ENCODE data around the gene CRLF1.
"Not testable (repeated sequence)": the region's sequence is repeated elsewhere in the genome, so short reads cannot be mapped to it uniquely, and the experiment has no call there.

Gene CRLF1

DNA sequence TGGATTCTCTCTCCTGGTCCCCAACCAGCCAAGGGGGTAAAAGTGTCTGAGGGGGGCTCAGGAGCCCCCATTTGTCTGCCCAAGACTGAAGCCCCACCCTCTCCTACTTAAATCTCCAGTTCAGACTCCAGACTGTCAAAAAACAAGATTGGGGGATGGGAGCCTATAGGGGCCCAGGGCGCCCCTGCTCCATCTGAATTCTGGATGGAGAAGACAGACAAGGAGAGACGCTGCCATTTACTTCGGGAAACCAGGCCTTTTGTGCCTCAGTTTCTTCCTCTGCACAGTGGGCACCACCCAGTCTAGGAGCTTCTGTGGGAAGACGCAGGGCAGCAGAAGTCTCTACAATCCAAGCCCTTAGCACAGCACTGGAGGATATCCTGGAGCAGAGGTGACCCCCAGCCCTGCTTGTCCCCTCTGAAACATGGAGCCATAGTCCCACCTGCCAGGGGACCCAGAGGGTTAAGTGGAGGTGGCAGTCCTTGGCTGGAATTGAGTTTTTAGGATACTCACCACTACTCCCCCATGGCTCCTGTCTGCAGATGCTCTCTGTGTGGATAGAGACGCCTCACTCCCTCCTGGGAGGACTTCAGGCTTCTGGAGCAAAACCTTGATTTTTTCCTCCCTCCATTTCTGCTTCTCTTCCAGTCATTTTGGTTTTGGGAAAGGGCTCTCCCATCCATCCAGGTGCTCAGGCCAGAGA is 1.7 kb upstream of the CRLF1 start:
- DNase-seq: no peak

DNA sequence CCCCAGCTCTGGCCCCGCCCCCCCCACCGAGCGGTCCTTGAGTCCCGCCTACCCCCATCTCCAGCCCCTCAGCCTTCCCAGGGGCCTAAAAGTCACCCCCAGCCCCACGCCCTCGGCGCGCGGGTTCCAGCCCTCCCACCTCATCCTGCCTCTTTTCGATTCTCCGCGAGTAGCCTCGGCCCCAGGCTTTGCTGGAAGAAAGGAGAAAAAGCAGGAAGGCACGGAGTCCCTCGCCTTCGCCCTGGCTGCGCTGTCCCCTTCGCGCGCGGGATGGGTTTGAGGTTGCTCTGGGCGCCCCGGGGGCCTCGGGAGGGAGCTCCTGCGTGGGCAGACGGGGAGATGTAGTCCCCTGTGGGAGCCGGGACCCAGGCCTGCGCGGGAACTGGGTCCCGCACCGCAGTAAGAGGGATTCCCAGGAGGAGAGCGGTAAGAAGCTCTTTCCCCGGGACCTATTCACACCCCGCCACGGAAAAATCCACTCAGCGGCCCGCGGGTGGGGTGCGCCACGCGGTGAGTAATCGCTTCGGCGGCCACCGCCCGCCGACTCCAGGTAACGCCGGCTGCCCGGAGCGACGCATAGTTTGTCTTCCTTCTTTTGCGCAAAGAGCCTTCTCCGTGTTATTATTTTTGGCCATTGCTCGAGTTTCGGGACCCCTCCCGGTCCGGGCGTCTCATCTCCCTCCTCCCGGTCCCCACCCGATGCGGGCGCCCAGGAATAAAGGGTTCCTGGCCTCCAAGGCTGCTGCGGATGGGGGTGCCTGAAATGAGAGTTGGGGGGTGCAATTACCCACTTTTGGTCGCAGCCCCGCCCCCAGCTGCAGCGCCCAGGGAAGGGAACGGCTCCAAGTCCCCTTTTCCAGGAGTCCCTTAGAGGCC is 865 bp upstream of the CRLF1 start:
- no peak for DNase-seq

DNA sequence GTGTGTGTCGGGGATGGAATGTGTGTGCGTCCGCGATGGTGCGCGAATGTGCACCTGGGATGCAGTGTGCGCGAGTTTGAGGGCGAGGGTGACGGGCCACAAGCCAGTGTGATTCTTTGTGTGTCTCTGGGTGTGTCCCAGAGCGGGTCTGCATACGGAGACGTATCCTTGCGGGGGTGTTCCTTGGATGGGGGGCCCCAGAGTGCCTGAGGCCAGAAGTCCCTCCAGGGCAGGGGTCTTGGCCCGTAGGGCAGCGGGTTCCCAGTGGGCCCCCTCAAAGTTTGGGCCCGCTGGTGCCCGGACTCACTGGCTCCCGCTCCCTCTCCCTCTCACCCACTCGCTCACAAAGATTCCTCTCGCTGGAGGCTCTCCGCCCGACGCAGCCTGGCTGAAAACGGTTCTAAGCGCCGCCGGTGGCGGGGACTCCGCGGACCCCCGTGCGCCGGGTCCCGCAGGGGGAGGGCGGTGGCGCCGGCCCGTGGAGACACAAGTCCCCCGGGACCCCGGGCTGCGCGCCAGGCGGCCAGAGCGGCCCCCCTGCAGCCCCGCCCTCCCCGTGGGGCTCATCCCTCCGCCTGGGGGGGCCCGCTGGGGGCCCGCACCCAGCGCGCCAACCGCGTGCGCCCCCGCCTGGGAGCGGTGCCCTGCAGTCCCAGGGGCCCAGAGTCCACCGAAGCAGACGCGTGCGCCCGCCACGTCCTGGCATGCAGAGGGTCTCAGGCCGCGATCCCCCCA is 886 bp downstream of the CRLF1 start:
- DNase-seq: no peak

DNA sequence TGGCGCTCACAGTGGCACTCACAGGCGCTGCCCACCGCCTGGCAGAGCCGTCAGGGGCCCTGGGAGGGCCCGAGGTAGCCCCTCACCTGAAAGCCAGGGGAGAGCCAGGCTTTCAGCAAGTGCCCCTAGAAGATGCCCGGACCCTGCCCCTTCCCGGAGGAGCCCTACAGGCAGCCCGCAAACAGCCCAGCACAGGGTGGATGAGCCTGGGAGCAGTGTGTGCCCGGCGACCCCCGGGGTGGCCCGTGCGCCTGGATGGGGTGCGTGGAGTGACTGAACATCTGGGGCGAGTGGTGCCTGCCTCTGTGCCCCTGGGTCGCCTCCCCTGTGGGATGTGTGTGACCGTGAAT is 1.4 kb downstream of the CRLF1 start:
- DNase-seq: no peak

DNA sequence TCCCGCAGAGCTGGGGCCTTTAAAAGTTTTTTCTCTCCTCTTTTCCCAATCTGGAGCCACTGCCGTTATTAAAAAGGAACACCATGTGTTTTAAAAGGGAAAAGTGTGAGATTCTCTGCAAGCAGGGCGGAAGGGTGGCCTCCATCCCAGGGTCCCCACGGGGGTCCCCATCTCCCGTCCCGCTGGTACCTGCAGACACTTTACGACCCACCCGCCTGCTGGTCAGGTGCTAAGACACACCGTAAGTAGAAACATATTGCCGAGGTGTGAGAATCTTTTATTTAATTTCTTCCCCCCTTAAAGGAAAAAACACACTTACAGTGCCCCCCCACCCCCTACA is 1.8 kb downstream of the CRLF1 start:
- no peak for DNase-seq

DNA sequence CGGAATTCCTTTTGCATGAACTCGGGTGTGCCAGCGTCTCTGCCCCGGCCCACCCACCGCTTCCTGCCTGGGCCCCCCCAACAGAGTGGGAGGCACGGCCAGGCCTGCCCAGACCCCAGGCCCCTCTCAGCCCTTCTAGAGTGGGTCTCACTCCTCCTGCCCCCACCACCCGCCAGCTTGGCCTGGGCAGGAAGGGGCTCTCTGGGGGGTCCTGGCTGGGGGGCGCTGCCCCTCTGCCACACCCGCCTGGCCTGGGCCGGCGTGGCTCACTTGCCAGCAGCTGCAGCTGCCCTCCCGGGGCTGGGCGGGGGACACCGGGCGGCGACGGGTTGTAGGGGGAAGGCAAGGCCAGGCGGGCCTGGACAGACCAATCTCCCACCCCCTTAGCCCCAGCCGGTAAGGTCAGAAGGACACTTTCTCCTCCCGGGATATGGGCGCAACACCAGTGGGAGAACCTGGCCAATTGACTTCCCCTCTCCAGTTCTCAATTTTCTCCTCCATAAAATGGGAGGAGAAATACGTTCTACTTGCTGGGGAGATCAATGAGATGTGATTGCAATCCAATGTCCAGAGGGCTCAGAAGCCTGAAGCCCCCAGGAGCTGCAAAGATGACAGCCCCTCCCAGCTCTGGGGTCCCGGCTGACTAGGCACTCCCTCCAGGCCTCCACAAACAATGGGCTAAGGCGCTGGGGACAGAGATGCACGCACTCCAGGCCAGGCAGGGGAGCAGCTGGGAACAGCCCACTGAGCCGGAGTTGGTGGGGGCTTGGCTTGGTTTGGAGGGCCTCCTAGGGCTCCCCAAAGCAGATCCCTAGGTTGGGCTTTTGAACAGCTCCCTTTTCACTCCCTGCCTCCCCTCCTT is 2.4 kb downstream of the CRLF1 start:
- DNase-seq: no peak

DNA sequence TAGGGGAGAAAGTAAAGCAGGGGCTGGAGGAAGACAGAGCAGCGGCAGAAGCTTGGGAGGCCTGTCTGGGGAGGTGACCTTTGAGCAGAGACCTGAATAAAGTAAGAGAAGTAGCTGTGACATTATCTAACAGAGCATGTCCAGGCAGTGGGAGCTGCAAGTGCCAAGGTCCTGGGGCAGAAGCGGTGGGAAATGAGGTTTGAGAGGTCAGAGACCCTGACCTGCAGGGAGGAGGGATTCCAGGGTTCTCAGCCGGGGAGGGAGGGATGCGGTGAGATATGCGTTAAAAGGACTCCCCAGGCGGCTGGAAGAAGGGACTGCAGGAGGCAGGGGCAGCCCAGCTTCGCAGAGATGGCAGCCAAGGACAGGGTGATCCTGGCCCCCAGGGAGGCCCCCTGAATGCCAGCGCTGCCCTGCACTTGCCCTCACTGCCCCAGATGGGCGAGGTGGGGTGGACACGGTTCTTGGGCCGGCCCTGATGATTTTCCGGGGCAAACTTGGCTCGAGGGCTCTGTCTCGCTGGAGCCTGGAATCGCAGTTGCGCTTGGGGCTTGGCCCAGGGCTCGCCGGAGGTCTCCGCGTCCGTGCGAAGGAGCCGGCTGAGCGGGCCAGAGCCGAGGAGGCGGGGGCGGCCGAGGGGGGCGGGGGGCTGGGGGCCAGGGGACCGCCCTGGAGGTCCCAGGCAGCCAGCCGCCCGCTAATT is 3.2 kb downstream of the CRLF1 start:
- no peak for DNase-seq

DNA sequence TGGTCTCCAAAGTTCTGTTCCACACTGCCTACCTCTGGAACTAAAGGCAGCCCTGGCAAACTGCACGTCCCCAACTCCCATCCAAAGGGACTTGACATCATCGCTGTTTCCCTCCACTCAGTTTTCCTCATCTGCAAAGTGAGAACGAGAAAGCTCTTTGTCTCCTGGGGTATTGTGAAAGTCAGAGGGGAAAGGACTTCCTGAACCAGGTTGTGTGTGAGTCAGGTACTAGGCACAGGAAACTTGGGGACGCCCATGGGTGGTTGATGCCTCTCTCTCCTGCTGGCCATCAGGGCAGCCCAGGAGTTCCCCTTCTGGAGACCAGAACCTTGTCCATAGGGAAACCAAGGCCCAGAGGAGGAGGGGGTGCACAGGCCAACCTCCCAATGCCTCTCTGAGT is 4.7 kb downstream of the CRLF1 start:
- no peak for DNase-seq

DNA sequence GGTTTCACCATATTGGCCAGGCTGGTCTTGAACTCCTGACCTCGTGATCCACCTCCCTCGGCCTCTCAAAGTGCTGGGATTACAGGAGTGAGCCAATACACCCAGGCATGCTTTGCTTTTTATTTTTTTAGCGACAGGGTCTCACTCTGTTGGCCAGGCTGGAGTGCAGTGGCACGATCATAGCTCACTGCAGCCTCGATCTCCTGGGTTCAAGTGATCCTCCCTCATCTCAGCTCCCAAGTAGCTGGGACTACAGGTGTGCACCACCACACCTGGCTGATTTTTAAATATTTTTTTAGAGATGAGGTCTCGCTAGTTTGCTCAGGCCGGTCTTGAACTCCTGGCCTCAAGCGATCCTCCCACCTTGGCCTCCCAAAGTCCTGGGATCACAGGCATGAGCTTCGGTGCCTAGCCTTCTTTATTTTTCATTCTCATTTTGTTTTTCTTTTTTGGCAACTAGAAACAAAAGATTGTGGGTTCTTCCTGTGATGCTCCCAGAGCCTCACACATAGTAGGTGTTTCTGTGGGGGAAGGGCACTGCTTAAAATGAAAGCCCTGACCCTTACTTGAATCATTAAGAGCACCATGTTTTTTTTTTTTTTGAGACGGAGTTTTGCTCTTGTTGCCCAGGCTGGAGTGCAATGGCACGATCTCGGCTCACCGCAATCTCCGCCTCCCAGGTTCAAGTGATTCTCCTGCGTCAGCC is 5.8 kb downstream of the CRLF1 start:
- not testable (repeated sequence) for DNase-seq

DNA sequence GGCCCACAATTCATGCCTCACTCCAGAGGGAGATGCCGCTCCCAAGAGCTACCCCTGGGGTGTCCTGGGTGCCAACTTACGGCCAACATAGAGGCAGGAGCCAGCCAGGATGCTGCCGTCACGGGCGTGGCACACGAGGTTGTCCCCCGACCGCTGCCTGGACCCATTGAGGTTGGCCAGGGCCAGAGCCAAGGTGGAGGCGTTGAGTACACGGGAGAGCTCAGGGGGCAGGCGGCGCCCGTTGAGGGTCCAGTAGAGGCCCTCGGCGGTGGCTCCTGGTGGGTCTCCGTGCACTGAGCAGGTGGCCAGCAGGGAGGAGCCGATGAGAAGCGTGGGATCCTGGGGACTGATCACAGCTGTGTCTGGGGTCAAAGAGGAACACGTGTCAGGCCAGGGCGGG is 7.1 kb downstream of the CRLF1 start:
- no peak for DNase-seq

DNA sequence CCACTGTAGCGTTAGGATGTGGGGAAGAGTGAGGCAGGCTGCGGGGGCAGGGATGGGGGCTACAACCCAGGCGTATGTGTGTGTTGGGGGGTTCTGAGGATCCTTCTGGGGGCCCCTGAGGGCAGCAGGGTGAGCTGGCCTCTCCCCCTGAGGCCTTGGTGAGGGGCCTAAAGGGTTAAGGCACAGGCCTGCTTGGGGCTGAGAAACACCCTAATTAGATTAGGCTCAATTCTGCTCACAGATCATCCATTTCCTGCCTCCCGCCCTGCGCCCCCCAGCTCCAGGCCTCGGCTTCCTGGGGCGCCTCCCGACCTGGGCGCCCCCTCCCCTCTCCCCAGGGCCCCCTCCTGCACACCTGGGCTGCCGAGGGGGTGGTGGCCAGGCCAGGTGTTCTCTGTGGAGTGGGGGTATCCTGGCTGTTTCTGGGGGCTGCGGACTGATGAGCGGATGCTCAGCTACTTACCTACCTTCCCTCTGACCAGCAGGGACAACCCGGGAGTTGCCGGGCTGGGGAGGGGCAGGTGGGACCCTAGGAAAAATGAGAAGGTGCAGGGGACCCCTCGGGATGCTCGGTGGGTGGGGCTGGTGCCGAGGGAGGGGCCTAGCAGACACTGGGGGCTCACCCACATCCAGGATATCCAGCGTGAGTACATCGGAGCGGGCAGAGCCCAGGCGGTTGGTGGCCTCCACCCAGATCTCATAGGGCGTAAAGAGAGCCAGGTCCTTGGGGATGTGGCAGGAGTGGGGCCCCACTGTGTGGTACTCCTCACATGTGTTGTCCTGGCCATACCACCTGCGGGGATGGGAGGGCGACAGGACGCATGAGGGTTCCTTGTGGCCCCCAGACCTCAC is 8.6 kb downstream of the CRLF1 start:
- no peak for DNase-seq

DNA sequence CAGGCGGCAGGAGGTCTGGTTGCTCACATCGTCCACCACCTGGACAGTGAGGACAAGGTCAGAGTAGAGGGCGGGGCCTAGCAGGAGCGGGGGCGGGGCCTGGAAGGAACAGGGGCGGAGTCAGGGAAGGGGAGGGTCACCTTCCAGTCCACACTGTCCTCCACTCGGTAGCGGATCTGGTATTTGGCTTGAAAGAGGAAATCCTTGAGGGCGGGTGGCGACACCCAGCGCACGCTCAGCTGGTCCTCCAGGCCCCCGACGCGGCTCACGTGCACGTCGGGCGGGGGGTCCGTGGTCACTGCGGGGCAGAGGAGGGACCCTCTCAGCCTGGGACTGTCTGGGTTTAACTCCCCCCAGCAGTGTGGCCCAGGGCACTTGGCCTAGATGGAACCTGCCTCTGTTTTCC is 9.8 kb downstream of the CRLF1 start:
- DNase-seq: no peak

DNA sequence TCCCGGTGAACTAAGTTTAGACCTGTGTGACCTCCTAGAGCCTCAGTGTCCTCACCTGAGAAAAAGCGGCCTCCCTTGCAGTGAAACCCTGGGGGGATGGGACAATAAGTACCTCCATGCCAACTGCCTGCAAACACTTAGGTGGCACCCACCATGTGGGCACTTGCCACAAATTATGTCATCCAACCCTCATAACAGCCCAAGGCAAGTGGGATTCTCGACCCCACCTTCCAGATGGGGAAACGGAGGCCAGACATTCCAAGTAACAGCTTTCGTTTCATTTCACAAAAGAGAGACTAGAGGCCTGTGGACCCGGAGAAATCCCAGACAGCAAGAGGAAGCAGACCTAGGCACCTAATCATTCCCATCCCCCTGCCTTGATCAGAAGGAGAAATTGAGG is 11.1 kb downstream of the CRLF1 start:
- DNase-seq: no peak

DNA sequence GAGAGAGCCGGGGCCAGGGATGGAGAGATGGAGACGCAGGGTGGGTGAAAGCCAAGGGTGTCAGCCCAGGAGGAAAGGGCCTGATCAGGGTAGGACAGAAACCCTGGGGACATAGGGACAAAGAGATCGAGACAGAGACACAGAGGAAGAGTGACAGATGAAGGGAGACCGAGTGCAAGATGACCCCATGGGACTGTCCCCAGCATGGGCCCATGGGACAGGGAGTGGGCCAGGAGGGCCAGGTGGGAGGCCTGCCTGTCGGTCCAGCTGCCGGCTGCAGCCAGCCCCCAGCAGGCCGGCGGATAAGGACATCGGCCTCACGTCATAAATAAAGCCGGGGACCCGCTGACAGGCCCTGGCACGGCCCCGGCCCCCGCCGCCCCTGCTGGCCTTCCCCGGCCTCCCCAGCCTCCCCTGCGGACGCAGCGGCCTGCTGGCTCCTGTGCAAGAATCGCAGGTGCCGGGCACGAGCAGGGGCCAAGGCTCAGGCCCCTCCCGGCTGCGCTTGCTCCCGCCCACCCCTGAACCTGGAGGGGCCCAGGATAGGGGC is 11.7 kb downstream of the CRLF1 start:
- DNase-seq: no peak

DNA sequence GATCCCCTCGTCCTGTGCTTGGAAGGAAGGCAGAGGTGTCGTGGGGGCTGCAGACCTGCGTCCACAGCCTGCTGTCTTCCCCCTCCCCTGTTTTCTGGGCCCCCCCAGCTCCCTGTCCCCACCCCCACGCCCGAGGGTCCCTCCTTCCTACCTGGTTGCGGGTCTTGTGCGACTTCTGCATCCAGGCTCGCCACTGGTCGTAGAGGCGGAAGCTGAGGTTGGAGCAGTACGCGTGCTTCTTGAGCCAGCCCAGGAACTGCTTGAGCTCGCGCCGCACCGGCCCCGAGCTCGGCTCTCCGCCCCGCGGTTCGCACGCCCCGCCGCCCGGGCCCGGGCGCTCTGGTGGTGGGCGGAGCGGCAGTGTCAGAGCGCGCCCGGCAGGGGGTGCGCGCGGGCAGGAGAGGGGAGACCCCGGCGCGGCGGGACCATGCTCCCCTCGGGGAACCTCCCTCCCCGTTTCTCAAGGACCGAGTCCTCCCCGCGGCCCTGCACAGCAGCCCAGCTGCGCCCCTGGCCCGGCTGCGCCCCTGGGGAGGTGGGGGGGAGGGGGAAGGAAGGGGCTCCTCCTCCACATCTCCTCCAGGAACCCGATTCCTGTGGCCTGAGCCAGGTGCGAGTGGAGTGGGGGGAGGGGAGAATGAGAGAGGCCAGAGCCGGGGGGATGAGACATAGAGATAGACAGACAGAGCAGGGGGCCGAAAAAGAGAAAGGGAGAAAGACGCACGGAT is 12.3 kb downstream of the CRLF1 start:
- no peak for DNase-seq

DNA sequence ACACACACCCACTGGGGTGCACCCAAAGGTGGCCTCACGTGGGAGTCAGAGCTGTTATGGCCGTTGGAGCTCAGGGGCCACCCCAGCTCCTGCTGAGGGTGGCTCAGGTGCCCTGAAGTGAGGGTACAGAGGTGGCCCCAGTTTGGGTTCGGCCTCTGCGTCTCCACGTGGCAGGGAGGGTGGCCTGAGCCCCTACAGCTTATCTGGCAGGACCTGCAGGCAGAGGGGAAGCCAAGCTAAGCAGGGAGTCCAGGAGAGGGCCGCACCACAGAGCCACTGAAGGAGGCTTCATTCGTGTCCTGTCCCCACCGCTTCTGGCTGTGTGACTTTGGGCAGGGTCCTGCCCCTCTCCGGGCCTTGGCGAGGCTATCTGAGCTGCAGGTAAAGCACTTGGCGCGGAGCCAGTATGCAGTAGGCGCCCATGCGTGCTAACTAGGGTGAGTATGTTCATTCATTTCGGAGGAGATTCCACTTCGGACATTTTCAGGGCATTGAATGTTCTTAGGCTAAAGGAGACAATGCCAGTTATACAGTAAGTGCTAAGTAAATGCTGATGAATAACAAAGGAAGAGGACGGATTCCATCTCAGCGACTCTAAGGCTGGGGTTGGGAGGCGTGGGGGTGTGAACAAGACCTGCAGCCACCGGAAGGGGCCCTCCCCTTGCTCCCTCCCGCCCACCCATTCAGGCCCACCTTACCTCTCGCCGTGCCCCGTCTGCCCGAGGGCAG is 13.1 kb downstream of the CRLF1 start:
- no peak for DNase-seq

DNA sequence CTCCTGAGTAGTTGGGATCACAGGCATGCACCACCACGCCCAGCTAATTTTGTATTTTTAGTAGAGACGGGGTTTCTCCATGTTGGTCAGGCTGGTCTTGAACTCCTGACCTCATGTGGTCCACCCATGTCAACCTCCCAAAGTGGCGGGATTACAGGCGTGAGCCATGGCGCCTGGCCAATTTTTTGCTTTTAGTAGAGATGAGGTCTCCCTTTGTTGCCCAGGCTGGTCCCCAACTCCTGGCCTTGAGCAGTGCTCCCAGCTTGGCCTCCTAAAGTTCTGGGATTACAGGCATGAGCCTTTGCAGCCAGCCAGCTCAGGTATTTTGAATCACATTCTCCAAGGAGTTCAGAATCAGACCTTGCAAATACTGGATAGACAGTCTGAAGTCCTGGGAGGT is 13.9 kb downstream of the CRLF1 start:
- DNase-seq: not testable (repeated sequence)

DNA sequence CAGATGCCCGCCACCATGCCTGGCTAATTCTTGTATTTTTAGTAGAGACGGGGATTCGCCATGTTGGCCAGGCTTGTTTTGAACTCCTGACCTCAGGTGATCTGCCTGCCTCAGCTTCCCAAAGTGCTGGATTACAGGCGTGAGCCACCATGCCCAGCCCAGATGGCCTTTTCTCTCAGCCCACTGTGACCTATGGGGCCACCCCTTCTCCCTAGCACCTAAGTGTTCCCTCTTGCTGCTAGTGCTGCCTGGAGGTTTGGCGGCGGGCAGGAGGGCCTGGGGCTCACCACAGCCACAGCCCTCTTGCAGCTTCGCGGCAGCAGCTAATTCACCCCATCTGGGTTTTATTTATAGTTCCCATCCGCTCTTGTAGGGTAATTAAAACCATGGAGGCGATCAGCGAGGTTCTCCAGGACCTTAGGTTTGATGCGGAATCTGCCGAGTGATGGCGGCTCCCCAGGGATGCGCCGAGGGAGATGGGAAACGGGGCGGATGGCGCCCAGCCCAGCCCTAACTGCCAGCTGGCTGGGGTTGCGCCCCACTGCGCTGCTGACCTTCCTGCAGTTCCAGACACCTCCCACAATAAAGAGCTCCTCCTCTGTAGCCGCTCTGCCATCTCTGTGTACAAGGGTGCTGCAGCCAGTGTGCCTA is 14.7 kb downstream of the CRLF1 start:
- DNase-seq: no peak

Measured in NCI-H1048 (cell line).